ENCODE data around the gene VAMP3.

- no peak for TF ChIP-seq CTCF (conservative IDR thresholded peaks at IDR 0.05; ENCODE audit: low read length)
- TF ChIP-seq EZH2phosphoT487 (IDR thresholded peaks at IDR 0.05; ENCODE audit: borderline replicate concordance, low read depth, low read length), result no peak
Measured at GRCh38 chr1:7744882-7745281, 26.2 kb upstream of the VAMP3 start.
